Measurements from ENCODE around the gene NKX1-1. TPM values are rescaled to one million over a fixed set of nuclear protein-coding genes. Genes with fewer than 3 reads are reported as not detected.

NKX1-1 gene
- total RNA-seq, 4 donors from 2014 or later = not detected

GRCh38 chr4:1421657-1422056 is 15.4 kb upstream of the NKX1-1 start:
- Histone ChIP-seq H3K9me3 (no peaks in the 10 kb centered on the region), H3K4me1 (no peaks in the 10 kb centered on the region), H3K27me3 (peaks cover 93% of the 10 kb centered on the region), H3K27ac (no peak overlapping the region), H3K36me3 (no peaks in the 10 kb centered on the region), H3K4me3 (no peak overlapping the region)
- ATAC-seq = no peak
- TF ChIP-seq POLR2AphosphoS5 (IDR thresholded peaks at IDR 0.05) (no peak), EP300 (IDR thresholded peaks at IDR 0.05) (no peak), POLR2A (IDR thresholded peaks at IDR 0.05) (no peak)
- TF ChIP-seq, protein P1, sequence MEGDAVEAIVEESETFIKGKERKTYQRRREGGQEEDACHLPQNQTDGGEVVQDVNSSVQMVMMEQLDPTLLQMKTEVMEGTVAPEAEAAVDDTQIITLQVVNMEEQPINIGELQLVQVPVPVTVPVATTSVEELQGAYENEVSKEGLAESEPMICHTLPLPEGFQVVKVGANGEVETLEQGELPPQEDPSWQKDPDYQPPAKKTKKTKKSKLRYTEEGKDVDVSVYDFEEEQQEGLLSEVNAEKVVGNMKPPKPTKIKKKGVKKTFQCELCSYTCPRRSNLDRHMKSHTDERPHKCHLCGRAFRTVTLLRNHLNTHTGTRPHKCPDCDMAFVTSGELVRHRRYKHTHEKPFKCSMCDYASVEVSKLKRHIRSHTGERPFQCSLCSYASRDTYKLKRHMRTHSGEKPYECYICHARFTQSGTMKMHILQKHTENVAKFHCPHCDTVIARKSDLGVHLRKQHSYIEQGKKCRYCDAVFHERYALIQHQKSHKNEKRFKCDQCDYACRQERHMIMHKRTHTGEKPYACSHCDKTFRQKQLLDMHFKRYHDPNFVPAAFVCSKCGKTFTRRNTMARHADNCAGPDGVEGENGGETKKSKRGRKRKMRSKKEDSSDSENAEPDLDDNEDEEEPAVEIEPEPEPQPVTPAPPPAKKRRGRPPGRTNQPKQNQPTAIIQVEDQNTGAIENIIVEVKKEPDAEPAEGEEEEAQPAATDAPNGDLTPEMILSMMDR (IDR thresholded peaks at IDR 0.05) = no peak
- WGBS, 2 donors (ENCODE audit: low coverage in 1 of 2) = 17 to 33% methylated on average over 2 of the region's 2 CpGs

DNA sequence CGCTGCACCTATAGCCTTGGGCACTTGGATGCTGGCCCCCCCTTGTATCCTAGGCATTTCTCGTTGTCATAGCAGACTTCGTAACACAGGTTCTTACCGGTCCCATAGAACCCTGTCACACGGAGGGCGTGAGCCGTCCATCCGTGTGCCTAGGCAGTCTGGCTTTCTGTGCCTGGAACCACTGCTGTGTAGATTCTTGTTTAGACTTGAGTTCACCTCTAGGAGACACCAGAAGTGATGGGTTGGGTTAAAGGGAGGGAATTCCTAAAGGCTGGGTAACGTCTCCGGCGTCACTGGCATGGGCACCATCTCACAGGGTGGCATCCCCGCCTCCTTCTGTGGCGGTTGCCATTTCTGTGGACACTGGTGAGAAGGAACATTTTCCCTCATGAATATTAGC is 13.5 kb upstream of the NKX1-1 start:
- 81 to 91% methylated on average over 6 to 12 of the region's 13 CpGs for WGBS, 2 donors (ENCODE audit: low coverage in 1 of 2)
- TF ChIP-seq POLR2AphosphoS5 (IDR thresholded peaks at IDR 0.05) (no peak), EP300 (IDR thresholded peaks at IDR 0.05) (no peak), POLR2A (IDR thresholded peaks at IDR 0.05) (no peak)
- TF ChIP-seq, protein P1 (IDR thresholded peaks at IDR 0.05) = no peak
- H3K4me3 ChIP-seq = no peak overlapping the region
- no peak for ATAC-seq
- H3K36me3 ChIP-seq = no peaks in the 10 kb centered on the region
- H3K27ac ChIP-seq = no peak overlapping the region
- peaks cover 0 to 3% (median 0%) of the 10 kb centered on the region in 3 donors for H3K4me1 ChIP-seq
- no peaks in the 10 kb centered on the region for H3K9me3 ChIP-seq
- peaks cover 93% of the 10 kb centered on the region for H3K27me3 ChIP-seq

GRCh38 chr4:1418494-1419285 is 12.4 kb upstream of the NKX1-1 start:
- TF ChIP-seq, protein P1 (IDR thresholded peaks at IDR 0.05) = no peak
- TF ChIP-seq EP300 (IDR thresholded peaks at IDR 0.05) (no peak), POLR2AphosphoS5 (IDR thresholded peaks at IDR 0.05) (no peak), POLR2A (IDR thresholded peaks at IDR 0.05) (no peak)
- no peaks in the 10 kb centered on the region for H3K9me3 ChIP-seq
- H3K36me3 ChIP-seq = no peaks in the 10 kb centered on the region
- WGBS, 2 donors (ENCODE audit: low coverage in 1 of 2) = 60 to 64% methylated on average over 3 to 4 of the region's 17 CpGs
- H3K27me3 ChIP-seq = peaks cover 92% of the 10 kb centered on the region
- peaks cover 0 to 11% (median 0%) of the 10 kb centered on the region in 3 donors for H3K4me1 ChIP-seq
- ATAC-seq = no peak
- no peak overlapping the region for H3K27ac ChIP-seq
- no peak overlapping the region for H3K4me3 ChIP-seq

DNA sequence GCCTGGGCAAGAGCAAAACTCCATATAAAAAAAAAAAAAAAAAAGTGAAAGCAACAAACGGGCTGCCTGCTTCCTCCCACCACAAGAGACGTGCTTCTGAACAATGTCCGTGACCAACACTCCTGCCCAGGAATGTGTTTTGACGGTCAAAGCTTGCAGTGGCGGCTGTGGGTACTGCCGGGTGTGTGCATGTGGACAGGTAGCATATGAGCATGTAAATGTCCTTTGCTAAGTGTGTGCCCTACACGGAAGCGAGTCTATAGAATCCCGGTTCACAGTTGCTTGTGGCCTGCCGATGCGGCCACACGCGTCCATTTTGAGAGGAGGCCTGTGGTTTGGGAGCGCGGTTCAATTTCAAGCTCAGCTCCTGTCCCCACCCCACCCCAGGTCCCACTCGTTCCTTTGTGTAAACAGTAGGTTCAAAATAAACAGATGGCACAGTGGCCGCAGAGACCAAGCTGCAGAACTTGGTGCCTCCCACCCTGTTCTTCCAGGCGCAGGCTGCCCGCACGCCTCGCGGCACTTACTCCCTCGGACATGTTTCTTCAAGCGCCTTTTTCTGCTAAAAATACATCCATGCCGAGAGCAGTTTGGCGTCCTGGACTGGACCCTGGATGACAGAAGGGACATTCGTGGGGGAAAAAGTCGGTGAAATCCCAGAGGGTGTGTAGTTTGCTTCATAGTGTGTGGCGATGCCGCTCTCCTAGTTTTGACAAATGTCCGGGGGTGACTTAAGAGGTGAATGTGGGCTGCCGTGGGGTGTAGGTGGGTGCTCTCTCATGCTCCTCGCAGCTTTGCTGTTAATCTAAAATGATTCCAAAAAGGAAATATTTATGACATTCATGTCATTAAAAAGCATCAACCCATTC is 11.5 kb upstream of the NKX1-1 start:
- peaks cover 0 to 12% (median 0%) of the 10 kb centered on the region in 3 donors for H3K4me1 ChIP-seq
- no peak for TF ChIP-seq EP300 (IDR thresholded peaks at IDR 0.05)
- TF ChIP-seq POLR2AphosphoS5 (IDR thresholded peaks at IDR 0.05) = no peak
- TF ChIP-seq, protein P1 (IDR thresholded peaks at IDR 0.05) = no peak
- no peak for TF ChIP-seq POLR2A (IDR thresholded peaks at IDR 0.05)
- peaks cover 94% of the 10 kb centered on the region for H3K27me3 ChIP-seq
- H3K27ac ChIP-seq = no peak overlapping the region
- no peak for ATAC-seq
- H3K4me3 ChIP-seq = no peak overlapping the region
- H3K36me3 ChIP-seq = no peaks in the 10 kb centered on the region
- no peaks in the 10 kb centered on the region for H3K9me3 ChIP-seq
- 70 to 80% methylated on average over 15 to 20 of the region's 33 CpGs for WGBS, 2 donors (ENCODE audit: low coverage in 1 of 2)

Measured in gastroesophageal sphincter (tissue), 4 donors.